SK-N-SH treated with all-trans-retinoic acid at 6 μM for 48 hours (cell line): ENCODE results near the gene SIL1.

Experiments used
- BACH2 ChIP-seq: fragments of 250-450 bp; sonication (Bioruptor Pico); IDR thresholded peaks from 2 replicates; pipeline ENCODE4 v1.9.0; 2021; ENCODE audit warnings: mild to moderate bottlenecking, borderline replicate concordance
- OSR1 ChIP-seq: fragments of 250-450 bp; sonication (Bioruptor Pico); IDR thresholded peaks from 2 replicates; pipeline ENCODE4 v1.8.0; 2022; ENCODE audit warnings: moderate library complexity, mild to moderate bottlenecking, inconsistent platforms
- TOX ChIP-seq: fragments of 250-450 bp; sonication (Bioruptor Pico); IDR thresholded peaks from 2 replicates; pipeline ENCODE4 v1.8.0; 2021; ENCODE audit warnings: mild to moderate bottlenecking, moderate library complexity, borderline replicate concordance
- TF ChIP-seq, protein P1 (sequence below): fragments of 250-450 bp; sonication (Bioruptor Pico); IDR thresholded peaks from 2 replicates; pipeline ENCODE4 v1.8.0; 2020; ENCODE audit warnings: mild to moderate bottlenecking, moderate library complexity, borderline replicate concordance
- TF ChIP-seq, protein P2 (sequence below): fragments of 250-450 bp; sonication (Bioruptor Pico); IDR thresholded peaks from 2 replicates; pipeline ENCODE4 v1.8.0; 2021; ENCODE audit warnings: low read depth, mild to moderate bottlenecking, moderate library complexity, borderline replicate concordance
- TF ChIP-seq, protein P3 (sequence below): fragments of 250-450 bp; sonication (Bioruptor Pico); IDR thresholded peaks from 2 replicates; pipeline ENCODE4 v1.5.1; 2020; ENCODE audit warnings: low read depth, mild to moderate bottlenecking, moderate library complexity

DNA sequence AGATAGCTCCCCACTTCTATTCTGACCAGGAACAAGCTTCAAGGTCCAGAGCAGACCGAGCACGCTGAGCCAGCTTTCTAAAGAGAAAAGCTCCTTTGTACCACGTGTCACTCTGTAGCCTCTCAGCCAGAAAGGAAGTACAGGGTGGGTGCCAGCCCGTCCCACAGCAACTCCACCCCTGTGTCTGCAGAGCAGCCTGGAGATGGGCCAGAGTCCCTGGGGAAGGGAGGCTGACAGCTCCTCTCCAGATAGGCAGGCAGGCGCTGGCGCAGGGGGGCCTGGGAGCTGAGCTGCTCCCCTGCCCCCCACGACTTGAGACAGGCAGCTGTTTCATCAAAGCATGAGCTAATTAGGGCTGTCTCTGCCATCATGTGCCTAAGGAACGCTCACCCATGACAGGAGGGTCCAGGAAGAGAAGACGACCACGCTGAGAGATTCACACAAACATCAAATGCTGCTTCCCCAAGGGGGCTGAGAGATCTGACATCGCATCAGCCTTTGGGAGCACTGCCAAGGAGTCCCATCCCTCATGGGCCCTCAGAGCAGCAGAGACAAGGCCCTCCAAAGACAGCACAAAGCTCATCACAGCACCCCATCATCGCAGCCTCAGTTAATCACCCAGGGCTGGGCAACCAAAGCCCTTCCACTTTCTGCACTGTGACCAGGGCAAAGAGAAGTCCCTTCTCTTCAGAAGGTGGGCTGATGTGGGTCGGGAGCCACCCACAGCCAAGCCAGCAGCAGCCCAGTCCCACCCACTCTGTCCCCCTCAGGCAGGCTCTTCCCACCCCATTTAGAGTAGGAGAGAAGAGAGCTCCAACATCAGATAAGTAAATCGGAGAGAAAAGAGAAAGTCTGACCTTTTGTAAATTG is 244.5 kb downstream of the SIL1 start:
- TF ChIP-seq, protein P1, sequence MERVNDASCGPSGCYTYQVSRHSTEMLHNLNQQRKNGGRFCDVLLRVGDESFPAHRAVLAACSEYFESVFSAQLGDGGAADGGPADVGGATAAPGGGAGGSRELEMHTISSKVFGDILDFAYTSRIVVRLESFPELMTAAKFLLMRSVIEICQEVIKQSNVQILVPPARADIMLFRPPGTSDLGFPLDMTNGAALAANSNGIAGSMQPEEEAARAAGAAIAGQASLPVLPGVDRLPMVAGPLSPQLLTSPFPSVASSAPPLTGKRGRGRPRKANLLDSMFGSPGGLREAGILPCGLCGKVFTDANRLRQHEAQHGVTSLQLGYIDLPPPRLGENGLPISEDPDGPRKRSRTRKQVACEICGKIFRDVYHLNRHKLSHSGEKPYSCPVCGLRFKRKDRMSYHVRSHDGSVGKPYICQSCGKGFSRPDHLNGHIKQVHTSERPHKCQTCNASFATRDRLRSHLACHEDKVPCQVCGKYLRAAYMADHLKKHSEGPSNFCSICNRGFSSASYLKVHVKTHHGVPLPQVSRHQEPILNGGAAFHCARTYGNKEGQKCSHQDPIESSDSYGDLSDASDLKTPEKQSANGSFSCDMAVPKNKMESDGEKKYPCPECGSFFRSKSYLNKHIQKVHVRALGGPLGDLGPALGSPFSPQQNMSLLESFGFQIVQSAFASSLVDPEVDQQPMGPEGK (CRISPR knock-in tag), result no peak
- TF ChIP-seq TOX (CRISPR knock-in tag) (no peak), OSR1 (CRISPR knock-in tag) (no peak), BACH2 (CRISPR knock-in tag) (no peak)
- TF ChIP-seq, protein P2, sequence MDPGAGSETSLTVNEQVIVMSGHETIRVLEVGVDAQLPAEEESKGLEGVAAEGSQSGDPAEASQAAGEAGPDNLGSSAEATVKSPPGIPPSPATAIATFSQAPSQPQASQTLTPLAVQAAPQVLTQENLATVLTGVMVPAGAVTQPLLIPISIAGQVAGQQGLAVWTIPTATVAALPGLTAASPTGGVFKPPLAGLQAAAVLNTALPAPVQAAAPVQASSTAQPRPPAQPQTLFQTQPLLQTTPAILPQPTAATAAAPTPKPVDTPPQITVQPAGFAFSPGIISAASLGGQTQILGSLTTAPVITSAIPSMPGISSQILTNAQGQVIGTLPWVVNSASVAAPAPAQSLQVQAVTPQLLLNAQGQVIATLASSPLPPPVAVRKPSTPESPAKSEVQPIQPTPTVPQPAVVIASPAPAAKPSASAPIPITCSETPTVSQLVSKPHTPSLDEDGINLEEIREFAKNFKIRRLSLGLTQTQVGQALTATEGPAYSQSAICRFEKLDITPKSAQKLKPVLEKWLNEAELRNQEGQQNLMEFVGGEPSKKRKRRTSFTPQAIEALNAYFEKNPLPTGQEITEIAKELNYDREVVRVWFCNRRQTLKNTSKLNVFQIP, result no peak
- TF ChIP-seq, protein P3, sequence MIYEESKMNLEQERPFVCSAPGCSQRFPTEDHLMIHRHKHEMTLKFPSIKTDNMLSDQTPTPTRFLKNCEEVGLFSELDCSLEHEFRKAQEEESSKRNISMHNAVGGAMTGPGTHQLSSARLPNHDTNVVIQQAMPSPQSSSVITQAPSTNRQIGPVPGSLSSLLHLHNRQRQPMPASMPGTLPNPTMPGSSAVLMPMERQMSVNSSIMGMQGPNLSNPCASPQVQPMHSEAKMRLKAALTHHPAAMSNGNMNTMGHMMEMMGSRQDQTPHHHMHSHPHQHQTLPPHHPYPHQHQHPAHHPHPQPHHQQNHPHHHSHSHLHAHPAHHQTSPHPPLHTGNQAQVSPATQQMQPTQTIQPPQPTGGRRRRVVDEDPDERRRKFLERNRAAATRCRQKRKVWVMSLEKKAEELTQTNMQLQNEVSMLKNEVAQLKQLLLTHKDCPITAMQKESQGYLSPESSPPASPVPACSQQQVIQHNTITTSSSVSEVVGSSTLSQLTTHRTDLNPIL, result no peak
